ENCODE measurements around the gene PTPRD.

PTPRD gene

DNA sequence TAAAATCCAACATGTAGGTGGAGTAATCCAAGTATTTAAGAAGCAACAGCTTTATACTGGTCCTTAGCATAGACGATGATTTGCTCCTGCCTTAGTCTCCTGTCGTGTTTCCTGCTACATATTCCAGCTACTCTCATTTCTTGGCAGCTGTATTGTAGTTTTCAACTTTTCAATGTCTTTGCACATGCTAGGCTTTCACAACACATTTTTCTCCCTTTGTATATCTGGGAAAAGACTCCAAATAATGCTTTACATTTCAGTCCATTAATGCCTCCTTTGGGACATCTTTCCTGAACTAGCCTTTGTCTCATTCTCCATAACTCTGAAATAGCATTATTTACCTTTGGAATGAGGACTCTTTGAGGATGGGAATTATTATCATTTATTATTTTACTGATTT is 508.0 kb downstream of the PTPRD start:
- no peaks in the 10 kb centered on the region for H3K36me3 ChIP-seq (ENCODE audit: insufficient read depth, low read length)
- H3K4me1 ChIP-seq (ENCODE audit: insufficient read depth, low read length): no peaks in the 10 kb centered on the region
- H3K4me3 ChIP-seq (ENCODE audit: low read length): no peak overlapping the region
- H3K9me3 ChIP-seq (ENCODE audit: low read length): no peaks in the 10 kb centered on the region
- H2AFZ ChIP-seq (ENCODE audit: low read depth, low read length): no peak overlapping the region
- no peaks in the 10 kb centered on the region for H3K27me3 ChIP-seq (ENCODE audit: insufficient read depth, low read length)

DNA sequence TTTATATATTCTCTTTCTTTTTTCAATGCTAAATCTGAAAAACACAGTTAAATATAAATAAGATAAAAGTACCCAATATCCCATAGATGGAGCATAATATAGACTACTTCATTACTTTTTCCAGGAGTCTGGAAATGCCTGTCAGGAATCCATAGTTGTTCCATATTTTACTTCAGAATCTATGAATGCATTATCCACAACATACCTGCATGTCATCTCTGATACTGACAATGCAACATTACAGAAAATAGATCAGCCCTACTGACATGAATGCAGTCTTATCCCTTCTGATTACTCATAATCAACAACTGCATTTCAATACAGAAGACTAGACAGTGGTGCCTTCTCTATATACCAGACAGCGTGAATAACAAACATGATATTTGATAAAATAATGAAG is 517.6 kb downstream of the PTPRD start:
- Histone ChIP-seq H3K36me3 (ENCODE audit: insufficient read depth, low read length) (no peaks in the 10 kb centered on the region), H3K9me3 (ENCODE audit: low read length) (no peaks in the 10 kb centered on the region)

DNA sequence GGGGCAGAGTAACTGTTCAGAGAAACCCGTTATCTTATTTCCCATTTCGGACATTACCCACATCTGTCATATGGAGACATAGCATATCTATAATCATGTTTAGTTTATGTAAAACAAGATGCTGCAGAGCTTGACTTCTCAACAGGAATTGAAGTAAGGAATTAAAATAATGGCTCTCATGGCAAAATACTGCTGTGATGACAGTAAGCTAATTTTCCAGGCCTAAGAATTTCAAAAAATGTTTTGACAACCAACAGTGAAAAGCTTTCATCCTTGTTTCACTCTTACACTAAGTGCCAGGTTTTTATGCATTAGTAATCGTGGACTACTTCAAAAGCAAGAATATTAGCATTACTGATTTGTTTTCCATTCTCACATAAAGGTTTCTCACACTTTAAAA is 518.2 kb downstream of the PTPRD start:
- no peak overlapping the region for H2AFZ ChIP-seq (ENCODE audit: low read depth, low read length)
- H3K4me3 ChIP-seq (ENCODE audit: low read length): no peak overlapping the region
- H3K36me3 ChIP-seq (ENCODE audit: insufficient read depth, low read length): no peaks in the 10 kb centered on the region
- no peaks in the 10 kb centered on the region for H3K9me3 ChIP-seq (ENCODE audit: low read length)
- H3K27me3 ChIP-seq (ENCODE audit: insufficient read depth, low read length): no peaks in the 10 kb centered on the region
- H3K4me1 ChIP-seq (ENCODE audit: insufficient read depth, low read length): no peaks in the 10 kb centered on the region

More for the DNA sequence above, 517.6 kb downstream of the PTPRD start:
- H3K27me3 ChIP-seq (ENCODE audit: insufficient read depth, low read length): no peaks in the 10 kb centered on the region
- H3K4me3 ChIP-seq (ENCODE audit: low read length): no peak overlapping the region
- no peak overlapping the region for H2AFZ ChIP-seq (ENCODE audit: low read depth, low read length)
- no peaks in the 10 kb centered on the region for H3K4me1 ChIP-seq (ENCODE audit: insufficient read depth, low read length)

DNA sequence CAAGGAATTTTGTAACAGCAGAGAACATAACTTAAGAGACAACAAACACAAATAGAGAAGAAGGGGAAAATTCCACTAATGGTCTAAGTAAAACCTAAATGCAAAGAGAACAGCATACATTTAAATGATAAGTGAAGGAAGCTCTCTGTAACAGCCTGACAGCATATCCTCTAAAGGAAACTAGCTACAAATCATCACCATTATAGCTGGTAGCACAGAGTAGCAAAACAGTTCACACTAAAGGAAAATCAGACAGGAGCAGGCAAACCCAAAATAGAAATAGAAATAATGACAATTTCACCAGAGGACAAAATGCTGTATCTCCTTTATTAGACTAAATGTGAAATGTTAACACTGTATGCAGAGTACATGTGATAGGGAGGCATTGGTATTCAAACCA is 532.8 kb downstream of the PTPRD start:
- Histone ChIP-seq H3K9me3 (ENCODE audit: low read length) (no peaks in the 10 kb centered on the region), H3K4me1 (ENCODE audit: insufficient read depth, low read length) (no peaks in the 10 kb centered on the region), H3K36me3 (ENCODE audit: insufficient read depth, low read length) (no peaks in the 10 kb centered on the region), H3K4me3 (ENCODE audit: low read length) (no peak overlapping the region), H3K27me3 (ENCODE audit: insufficient read depth, low read length) (no peaks in the 10 kb centered on the region), H2AFZ (ENCODE audit: low read depth, low read length) (peak overlapping the region; percentile 28)

DNA sequence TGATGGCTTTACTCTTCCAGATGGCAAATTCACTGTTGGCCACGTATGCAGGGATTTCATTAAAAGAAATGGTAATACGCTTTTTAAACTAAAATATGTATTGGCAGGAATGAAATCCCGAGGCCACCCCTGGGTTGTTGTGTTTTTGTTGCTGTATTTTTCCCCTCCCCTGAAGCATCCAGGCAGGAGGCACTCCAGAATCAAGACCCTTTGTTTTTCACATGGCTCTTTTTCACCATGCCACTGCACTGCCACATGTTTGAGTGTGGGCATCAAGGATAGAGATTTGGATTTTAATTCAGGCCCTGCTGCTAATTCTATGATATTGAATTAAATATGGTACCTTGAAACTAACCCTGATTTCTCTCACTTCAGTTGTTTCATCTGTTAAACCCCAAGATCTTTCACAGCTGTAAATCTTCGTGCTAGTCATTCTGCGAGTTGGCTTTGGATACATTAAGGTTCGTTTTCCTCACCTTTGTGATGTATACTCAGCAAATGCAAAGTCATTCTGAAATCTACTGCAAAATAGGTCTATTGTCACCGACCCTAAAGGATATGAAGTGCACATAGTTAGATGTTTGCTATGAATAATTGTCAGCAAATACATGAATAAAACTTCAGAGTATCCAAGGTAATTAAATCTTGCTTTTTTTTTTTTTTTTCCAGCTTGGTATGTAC is 533.4 kb downstream of the PTPRD start:
- Histone ChIP-seq H3K9me3 (ENCODE audit: low read length) (no peaks in the 10 kb centered on the region), H3K27me3 (ENCODE audit: insufficient read depth, low read length) (no peaks in the 10 kb centered on the region), H3K4me1 (ENCODE audit: insufficient read depth, low read length) (no peaks in the 10 kb centered on the region), H2AFZ (ENCODE audit: low read depth, low read length) (no peak overlapping the region), H3K4me3 (ENCODE audit: low read length) (no peak overlapping the region), H3K36me3 (ENCODE audit: insufficient read depth, low read length) (no peaks in the 10 kb centered on the region)

DNA sequence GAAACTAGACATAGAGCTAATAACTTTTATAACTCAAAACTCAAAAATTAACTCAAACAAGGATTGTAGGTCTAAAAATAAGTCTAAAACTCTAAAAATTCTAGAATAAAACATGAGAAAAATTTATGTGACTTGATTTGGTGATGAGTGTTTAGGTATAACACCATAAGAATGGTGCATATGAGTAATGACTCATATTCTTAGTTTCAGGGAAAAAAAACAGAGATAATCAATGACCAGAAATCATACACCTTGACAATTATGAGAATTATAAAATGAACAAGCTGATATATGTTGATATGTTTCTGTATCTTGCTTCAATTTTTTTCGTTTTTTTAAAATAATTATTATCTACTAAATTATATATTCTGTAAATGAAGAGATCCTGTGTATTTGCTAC is 541.2 kb downstream of the PTPRD start:
- Histone ChIP-seq H3K9me3 (ENCODE audit: low read length) (no peaks in the 10 kb centered on the region), H3K27me3 (ENCODE audit: insufficient read depth, low read length) (no peaks in the 10 kb centered on the region), H3K4me1 (ENCODE audit: insufficient read depth, low read length) (peaks cover 9% of the 10 kb centered on the region), H3K4me3 (ENCODE audit: low read length) (no peak overlapping the region), H2AFZ (ENCODE audit: low read depth, low read length) (no peak overlapping the region), H3K36me3 (ENCODE audit: insufficient read depth, low read length) (no peaks in the 10 kb centered on the region)

DNA sequence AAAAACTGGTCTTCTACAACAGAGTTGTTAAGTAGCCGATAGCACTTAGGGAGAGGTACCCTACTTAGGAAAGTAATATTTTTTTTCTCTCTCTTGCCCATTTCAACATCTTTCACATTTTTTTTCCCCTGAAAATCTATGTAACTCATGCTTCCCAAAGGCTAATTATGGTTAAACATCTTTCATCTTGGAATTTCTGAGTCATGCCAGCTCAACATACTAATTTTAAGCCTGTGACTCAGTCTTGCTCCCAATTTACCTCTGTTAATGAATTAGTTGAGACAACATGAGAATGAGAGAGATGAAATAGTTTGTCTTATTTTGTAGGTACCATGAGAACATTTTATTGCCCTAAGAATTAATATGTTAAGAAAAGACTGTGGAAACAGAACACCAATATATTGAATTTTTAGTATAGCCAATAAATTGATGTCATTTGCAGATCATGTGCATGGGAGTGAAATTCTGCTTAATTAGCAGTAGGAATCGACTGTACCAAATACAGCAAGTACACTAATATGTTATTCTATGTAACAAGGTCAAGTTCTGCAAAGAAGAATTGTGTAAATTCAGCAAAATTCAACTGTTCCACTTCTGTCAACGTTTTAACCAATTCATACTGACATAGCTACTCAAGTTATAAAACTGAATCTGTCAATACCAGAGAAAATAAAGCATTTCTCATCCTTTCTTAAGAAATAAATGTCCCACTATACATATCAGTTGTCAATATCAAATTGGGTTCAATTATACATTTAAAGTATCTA is 550.0 kb downstream of the PTPRD start:
- Histone ChIP-seq H3K27me3 (ENCODE audit: insufficient read depth, low read length) (no peaks in the 10 kb centered on the region), H3K4me1 (ENCODE audit: insufficient read depth, low read length) (no peaks in the 10 kb centered on the region)

DNA sequence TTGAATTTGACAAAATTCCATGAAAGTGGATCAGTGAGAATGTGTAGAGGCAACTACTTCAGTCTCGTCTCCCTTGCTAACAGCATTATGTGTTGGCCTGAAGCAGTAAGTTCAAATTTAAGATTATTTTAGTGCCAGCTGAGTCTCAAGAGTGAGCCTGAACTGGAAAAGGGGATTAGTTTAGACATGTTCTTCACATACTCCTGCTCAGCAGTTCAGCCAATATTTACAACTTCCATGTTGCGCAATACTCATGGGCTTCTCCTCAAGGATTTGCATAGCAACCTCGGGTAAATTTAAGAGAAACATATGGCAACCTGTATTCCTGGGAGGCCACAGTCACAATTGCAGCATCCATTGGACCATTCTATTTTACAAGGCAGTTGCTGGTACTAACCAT is 553.8 kb downstream of the PTPRD start:
- no peaks in the 10 kb centered on the region for H3K27me3 ChIP-seq (ENCODE audit: insufficient read depth, low read length)
- no peak overlapping the region for H3K4me3 ChIP-seq (ENCODE audit: low read length)
- no peak overlapping the region for H2AFZ ChIP-seq (ENCODE audit: low read depth, low read length)
- no peaks in the 10 kb centered on the region for H3K36me3 ChIP-seq (ENCODE audit: insufficient read depth, low read length)
- H3K4me1 ChIP-seq (ENCODE audit: insufficient read depth, low read length): no peaks in the 10 kb centered on the region
- H3K9me3 ChIP-seq (ENCODE audit: low read length): no peaks in the 10 kb centered on the region

More for the DNA sequence above, 550.0 kb downstream of the PTPRD start:
- Histone ChIP-seq H3K36me3 (ENCODE audit: insufficient read depth, low read length) (no peaks in the 10 kb centered on the region), H3K4me3 (ENCODE audit: low read length) (no peak overlapping the region), H3K9me3 (ENCODE audit: low read length) (no peaks in the 10 kb centered on the region), H2AFZ (ENCODE audit: low read depth, low read length) (no peak overlapping the region)

DNA sequence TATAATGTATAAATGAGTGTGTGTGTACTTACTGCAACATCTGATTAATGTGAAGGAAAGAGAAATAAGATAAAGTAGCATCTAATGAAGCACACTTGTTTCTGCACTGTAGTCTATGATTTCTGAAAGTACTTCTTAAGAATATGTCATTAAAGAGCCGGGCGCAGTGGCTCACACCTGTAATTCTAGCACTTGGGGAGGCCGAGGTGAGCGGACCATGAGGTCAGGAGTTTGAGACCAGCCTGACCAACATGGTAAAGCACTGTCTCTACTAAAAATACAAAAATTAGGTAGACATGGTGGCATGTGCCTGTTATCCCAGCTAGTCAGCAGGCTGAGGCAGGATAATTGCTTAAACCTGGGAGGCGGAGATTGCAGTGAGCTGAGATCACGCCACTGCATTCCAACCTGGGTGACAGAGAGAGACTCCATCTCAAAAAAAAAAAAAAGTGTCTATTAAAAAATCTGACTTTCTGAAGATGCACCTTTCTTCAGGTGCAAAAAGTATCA is 556.9 kb downstream of the PTPRD start:
- Histone ChIP-seq H3K9me3 (ENCODE audit: low read length) (no peaks in the 10 kb centered on the region), H3K4me1 (ENCODE audit: insufficient read depth, low read length) (no peaks in the 10 kb centered on the region), H3K27me3 (ENCODE audit: insufficient read depth, low read length) (no peaks in the 10 kb centered on the region), H3K4me3 (ENCODE audit: low read length) (no peak overlapping the region), H3K36me3 (ENCODE audit: insufficient read depth, low read length) (no peaks in the 10 kb centered on the region), H2AFZ (ENCODE audit: low read depth, low read length) (no peak overlapping the region)

DNA sequence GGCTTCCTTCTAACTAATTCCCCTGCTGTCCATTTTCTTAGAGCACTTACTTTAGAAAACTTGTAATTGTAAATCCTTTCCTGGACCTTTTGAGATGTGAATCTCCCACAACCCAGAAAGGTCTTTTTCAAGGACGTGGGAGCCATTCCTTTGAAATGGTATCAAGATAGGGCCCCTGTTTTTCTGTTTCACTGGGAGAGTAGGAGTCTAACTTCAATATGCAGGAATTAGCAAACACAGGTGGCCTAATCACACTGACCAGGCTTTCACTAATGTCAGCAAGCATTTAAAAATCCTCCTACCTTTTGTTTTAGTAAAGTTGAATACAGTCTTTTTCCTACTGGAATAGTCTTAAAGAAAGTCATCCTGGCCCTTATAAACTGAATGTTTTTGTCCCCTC is 558.3 kb downstream of the PTPRD start:
- no peaks in the 10 kb centered on the region for H3K4me1 ChIP-seq (ENCODE audit: insufficient read depth, low read length)
- H3K9me3 ChIP-seq (ENCODE audit: low read length): no peaks in the 10 kb centered on the region
- H3K4me3 ChIP-seq (ENCODE audit: low read length): no peak overlapping the region
- H2AFZ ChIP-seq (ENCODE audit: low read depth, low read length): no peak overlapping the region
- H3K27me3 ChIP-seq (ENCODE audit: insufficient read depth, low read length): no peaks in the 10 kb centered on the region
- no peaks in the 10 kb centered on the region for H3K36me3 ChIP-seq (ENCODE audit: insufficient read depth, low read length)

DNA sequence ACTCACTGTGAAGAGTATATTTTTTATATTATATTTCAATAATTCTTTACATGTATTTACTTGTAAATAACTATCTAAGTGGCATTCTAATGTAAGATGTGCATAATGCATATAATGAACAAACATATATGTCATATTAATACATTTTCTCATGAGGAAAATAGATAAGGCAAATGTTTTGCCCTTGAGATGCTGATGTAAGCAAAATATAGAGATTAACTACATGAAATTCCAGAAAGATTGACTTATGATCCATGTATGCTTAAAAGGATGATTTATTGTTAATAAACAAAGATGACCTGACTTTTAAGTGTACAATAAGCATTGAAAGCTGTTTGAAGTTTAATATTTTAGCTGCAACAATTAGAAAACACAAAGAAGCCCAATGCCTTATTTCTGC is 559.9 kb downstream of the PTPRD start:
- H3K36me3 ChIP-seq (ENCODE audit: insufficient read depth, low read length): no peaks in the 10 kb centered on the region
- H2AFZ ChIP-seq (ENCODE audit: low read depth, low read length): no peak overlapping the region
- no peaks in the 10 kb centered on the region for H3K27me3 ChIP-seq (ENCODE audit: insufficient read depth, low read length)
- H3K4me3 ChIP-seq (ENCODE audit: low read length): no peak overlapping the region
- no peaks in the 10 kb centered on the region for H3K4me1 ChIP-seq (ENCODE audit: insufficient read depth, low read length)
- no peaks in the 10 kb centered on the region for H3K9me3 ChIP-seq (ENCODE audit: low read length)

DNA sequence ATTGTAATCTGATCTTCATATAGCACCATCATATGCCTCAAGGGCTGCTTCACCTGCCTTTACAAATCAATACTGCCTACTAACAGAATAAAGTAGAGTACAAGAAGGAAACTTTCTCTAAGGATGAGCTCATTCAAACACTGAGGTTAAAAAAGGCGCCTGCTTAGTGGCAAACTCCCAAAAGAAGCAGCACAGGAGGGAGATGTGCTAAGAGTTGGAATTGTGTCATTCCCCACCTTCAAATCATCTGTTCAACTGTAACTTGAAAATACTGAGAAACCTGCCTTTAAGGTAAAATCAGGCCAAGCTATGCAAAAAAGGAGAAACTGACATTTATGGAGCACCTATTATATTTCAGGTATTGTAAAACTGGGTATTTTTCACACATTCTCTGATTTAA is 560.6 kb downstream of the PTPRD start:
- Histone ChIP-seq H3K4me1 (ENCODE audit: insufficient read depth, low read length) (no peaks in the 10 kb centered on the region), H3K9me3 (ENCODE audit: low read length) (no peaks in the 10 kb centered on the region), H2AFZ (ENCODE audit: low read depth, low read length) (no peak overlapping the region), H3K36me3 (ENCODE audit: insufficient read depth, low read length) (no peaks in the 10 kb centered on the region), H3K27me3 (ENCODE audit: insufficient read depth, low read length) (no peaks in the 10 kb centered on the region), H3K4me3 (ENCODE audit: low read length) (no peak overlapping the region)

DNA sequence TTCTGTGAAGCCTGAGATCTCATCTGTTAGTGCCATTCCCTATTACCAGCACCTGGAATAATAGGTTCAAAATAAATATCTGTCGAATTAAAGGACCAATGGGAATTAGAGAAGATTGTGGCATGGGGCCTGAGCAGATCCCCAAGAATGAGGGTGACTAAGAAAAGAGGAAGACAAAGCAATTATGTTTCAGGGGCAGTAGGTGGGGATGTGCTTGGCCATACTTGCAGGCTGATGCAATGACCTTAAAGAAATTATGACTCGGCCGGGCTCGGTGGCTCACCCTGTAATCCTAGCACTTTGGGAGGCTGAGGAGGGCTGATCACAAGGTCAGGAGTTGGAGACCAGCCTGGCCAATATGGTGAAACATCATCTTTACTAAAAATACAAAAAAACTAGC is 562.8 kb downstream of the PTPRD start:
- no peak overlapping the region for H3K4me3 ChIP-seq (ENCODE audit: low read length)
- H3K4me1 ChIP-seq (ENCODE audit: insufficient read depth, low read length): no peaks in the 10 kb centered on the region
- no peaks in the 10 kb centered on the region for H3K9me3 ChIP-seq (ENCODE audit: low read length)
- no peaks in the 10 kb centered on the region for H3K27me3 ChIP-seq (ENCODE audit: insufficient read depth, low read length)
- H3K36me3 ChIP-seq (ENCODE audit: insufficient read depth, low read length): no peaks in the 10 kb centered on the region
- no peak overlapping the region for H2AFZ ChIP-seq (ENCODE audit: low read depth, low read length)
